CD4-positive, alpha-beta T cell treated with Interferon alpha-2 for 1 hour (primary cell): ENCODE measurements around the gene RPL12.

ENCODE experiments used
- DNase-seq, 2 donors: peaks; one replicate each; pipeline ENCODE4 v3.0.0-alpha.2; 2020 to 2022

The RPL12 gene

GRCh38 chr9:127402401-127403090, 48.7 kb downstream of the RPL12 start:
- DNase-seq = no peak

GRCh38 chr9:127399736-127400269, 51.4 kb downstream of the RPL12 start:
- DNase-seq = no peak

- DNase-seq = no peak
Measured at GRCh38 chr9:127398715-127399400, 52.3 kb downstream of the RPL12 start.

- DNase-seq = no peak
Measured at GRCh38 chr9:127398275-127398647, 52.9 kb downstream of the RPL12 start.
